Vagina (tissue), 2 donors: ENCODE measurements around the gene ATP13A2.

ENCODE experiments used
- CTCF ChIP-seq, 3 experiments: fragments of 450-650 bp in 2 of 3; fragments of 200-600 bp in 1 of 3; sonication (generic) in 1 of 3; IDR thresholded peaks; one replicate each; pipeline ENCODE4 v1.5.1; 2017 to 2019; ENCODE audit warnings: antibody characterized with exemption in 3 of 3, mild to moderate bottlenecking in 2 of 3, moderate library complexity in 2 of 3
- POLR2A ChIP-seq, 2 donors: fragments of 450-650 bp; IDR thresholded peaks; one replicate each; pipeline ENCODE4 v1.6.1; 2017; ENCODE audit warnings: antibody characterized with exemption in 2 of 2, mild to moderate bottlenecking in 2 of 2, moderate library complexity in 2 of 2

- no peak for TF ChIP-seq POLR2A (IDR thresholded peaks at IDR 0.05)
- no peak for TF ChIP-seq CTCF (IDR thresholded peaks at IDR 0.05)
Measured at GRCh38 chr1:17023102-17023501, 11.4 kb upstream of the ATP13A2 start.
